Stomach (tissue), 9 donors: Measurements from ENCODE around the gene RHOT1. TPM values are rescaled to one million over a fixed set of nuclear protein-coding genes. Genes with fewer than 3 reads are reported as not detected.

Source experiments
- DNase-seq, 2 donors: peaks; one replicate each; pipeline versions ENCODE4 v3.0.0 to v3.0.0-alpha.2; 2013 to 2019
- H3K27ac ChIP-seq, 5 donors: fragments of 200-600 bp in 4 of 5; sonication (generic) in 4 of 5; one replicate each; pipeline ENCODE4 v1.5.1; 2013 to 2019; ENCODE audit warnings: mild to moderate bottlenecking in 1 of 5, moderate library complexity in 1 of 5
- H3K27me3 ChIP-seq, 3 donors: fragments of 200-600 bp; sonication (generic); one replicate each; pipeline ENCODE4 v1.5.1; 2017 to 2019; ENCODE audit warnings: mixed run types in 1 of 3
- H3K36me3 ChIP-seq, 4 donors: fragments of 200-600 bp; sonication (generic); 1 replicate in 3 of 4; 2 replicates in 1 of 4; pipeline ENCODE4 v1.5.1; 2016 to 2019
- H3K4me1 ChIP-seq, 4 donors: fragments of 200-600 bp; sonication (generic); one replicate each; pipeline ENCODE4 v1.5.1; 2016 to 2019
- H3K4me3 ChIP-seq, 4 donors: fragments of 200-600 bp; sonication (generic) in 3 of 4; one replicate each; pipeline ENCODE4 v1.5.1; 2016 to 2019; ENCODE audit warnings: mild to moderate bottlenecking in 1 of 4
- H3K9me3 ChIP-seq, 4 donors: fragments of 200-600 bp; sonication (generic); one replicate each; pipeline ENCODE4 v1.5.1; 2016 to 2019
- EP300 ChIP-seq: sonication (generic); formaldehyde crosslinking; IDR thresholded peaks from one replicate; pipeline ENCODE4 v1.6.1; 2017; ENCODE audit warnings: antibody characterized with exemption
- POLR2A ChIP-seq, 4 donors: fragments of 450-650 bp; IDR thresholded peaks; one replicate each; pipeline ENCODE4 v1.6.1; 2016; ENCODE audit warnings: antibody characterized with exemption in 4 of 4, control low read depth in 2 of 4, mild to moderate bottlenecking in 1 of 4, moderate library complexity in 1 of 4
- POLR2AphosphoS5 ChIP-seq, 3 donors: sonication (generic); formaldehyde crosslinking; IDR thresholded peaks; one replicate each; pipeline ENCODE4 v1.6.1; 2016; ENCODE audit warnings: antibody characterized with exemption in 3 of 3
- WGBS, 5 donors: extraction: QIAGEN DNeasy Blood & Tissue Kit in 3 of 5; methylation state at CpG; one replicate each; pipeline versions ENCODE4 v1.1.5 to v1.1.7; 2013 to 2018; 5-methylcytosine and 5-hydroxymethylcytosine counted together
- intact Hi-C: fragments of 100-400 bp; cut with DNase I; formaldehyde crosslinking; loops from one replicate; pipeline ENCODE4 v1.15.1; 2023; ENCODE audit warnings: low total_unique reads
- polyA plus RNA-seq, 3 donors: library from polyadenylated mRNA; stranded (reverse); fragments of 200-250 nt; gene quantifications; one replicate each; pipeline ENCODE4 v1.2.3, GENCODE V29; 2013
- total RNA-seq, 5 donors: library from RNA; depleted of rRNA; stranded (reverse); fragments of >200 nt; gene quantifications; one replicate each; pipeline versions ENCODE4 v1.1.0 to v1.2.3, GENCODE V29; 2014 to 2016
- TF ChIP-seq, protein P1 (sequence below), 7 experiments: fragments of 450-650 bp in 4 of 7; fragments of 200-600 bp in 3 of 7; sonication (generic) in 3 of 7; IDR thresholded peaks; one replicate each; pipeline ENCODE4 v1.5.1; 2016 to 2019; ENCODE audit warnings: antibody characterized with exemption in 7 of 7, control low read depth in 2 of 7, mild to moderate bottlenecking in 1 of 7
- donor health status: healthy with polysubstance abuse.
- donor health status: Bipolar disorder and iron deficiency.
- donor health status: healthy.

RHOT1 gene
- total and polyA plus RNA-seq, 8 donors: 7.0 to 219 (median 56.7) TPM

DNA sequence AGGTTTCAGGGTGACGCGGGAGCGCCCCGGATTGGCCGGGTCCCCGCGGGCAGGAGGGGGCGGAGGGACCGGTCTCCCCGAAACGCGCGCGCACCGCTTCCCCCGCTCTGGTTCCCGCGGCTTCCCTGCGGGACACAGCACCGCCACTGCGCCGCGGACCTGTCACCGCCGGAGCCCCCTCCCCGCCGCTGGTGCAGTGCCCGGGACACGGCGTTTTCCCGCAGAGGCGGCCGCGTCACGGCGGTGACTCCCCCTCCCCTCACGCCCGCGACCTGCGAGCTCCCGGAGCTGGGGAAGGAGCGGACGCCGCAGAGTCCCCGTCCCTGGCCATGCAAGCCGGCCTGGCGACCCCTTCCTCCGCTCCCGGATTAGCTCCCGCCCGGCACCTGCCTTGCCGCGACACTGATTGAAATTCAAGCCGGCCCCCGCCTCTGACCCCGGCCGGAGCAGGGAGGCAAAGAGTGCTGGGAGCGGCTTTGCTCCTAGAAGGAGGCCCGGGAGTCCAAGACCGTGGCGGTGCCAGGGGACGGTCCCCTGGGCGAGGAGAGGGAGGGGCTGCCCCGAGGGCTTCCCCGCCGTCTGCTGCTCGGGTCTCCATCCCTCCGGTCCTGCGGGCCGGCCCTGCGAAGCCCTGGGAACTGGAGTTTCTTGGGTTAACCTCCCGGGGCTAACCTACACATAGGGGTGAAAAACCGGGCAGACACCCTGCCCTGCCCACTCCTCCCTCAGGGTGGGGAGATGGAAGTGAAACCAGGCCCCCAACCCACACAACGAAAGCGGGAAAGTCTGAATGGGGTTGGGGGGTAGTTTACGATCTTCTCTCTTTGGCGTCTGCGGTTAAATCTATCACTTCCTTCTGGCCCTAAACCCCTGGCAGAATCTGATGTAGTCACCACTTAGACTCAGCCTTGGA lies 124.3 kb downstream of the RHOT1 start:
- no peaks in the 10 kb centered on the region for H3K36me3 ChIP-seq
- H3K27ac ChIP-seq: peak overlapping the region in 1 of 5 donors; percentile 78
- TF ChIP-seq POLR2A (IDR thresholded peaks at IDR 0.05): no peak
- no peak for TF ChIP-seq POLR2AphosphoS5 (IDR thresholded peaks at IDR 0.05)
- TF ChIP-seq, protein P1, sequence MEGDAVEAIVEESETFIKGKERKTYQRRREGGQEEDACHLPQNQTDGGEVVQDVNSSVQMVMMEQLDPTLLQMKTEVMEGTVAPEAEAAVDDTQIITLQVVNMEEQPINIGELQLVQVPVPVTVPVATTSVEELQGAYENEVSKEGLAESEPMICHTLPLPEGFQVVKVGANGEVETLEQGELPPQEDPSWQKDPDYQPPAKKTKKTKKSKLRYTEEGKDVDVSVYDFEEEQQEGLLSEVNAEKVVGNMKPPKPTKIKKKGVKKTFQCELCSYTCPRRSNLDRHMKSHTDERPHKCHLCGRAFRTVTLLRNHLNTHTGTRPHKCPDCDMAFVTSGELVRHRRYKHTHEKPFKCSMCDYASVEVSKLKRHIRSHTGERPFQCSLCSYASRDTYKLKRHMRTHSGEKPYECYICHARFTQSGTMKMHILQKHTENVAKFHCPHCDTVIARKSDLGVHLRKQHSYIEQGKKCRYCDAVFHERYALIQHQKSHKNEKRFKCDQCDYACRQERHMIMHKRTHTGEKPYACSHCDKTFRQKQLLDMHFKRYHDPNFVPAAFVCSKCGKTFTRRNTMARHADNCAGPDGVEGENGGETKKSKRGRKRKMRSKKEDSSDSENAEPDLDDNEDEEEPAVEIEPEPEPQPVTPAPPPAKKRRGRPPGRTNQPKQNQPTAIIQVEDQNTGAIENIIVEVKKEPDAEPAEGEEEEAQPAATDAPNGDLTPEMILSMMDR (IDR thresholded peaks at IDR 0.05): no peak
- no peak for TF ChIP-seq EP300
- peaks cover 0 to 70% (median 41%) of the 10 kb centered on the region in 3 donors for H3K27me3 ChIP-seq
- intact Hi-C loops: no loop called here
- H3K9me3 ChIP-seq: no peaks in the 10 kb centered on the region
- H3K4me3 ChIP-seq: peak overlapping the region; percentile 61 to 85 (median 76)
- peaks cover 18 to 36% (median 32%) of the 10 kb centered on the region in 4 donors for H3K4me1 ChIP-seq
- peak in 1 of 2 donors; percentile 48 for DNase-seq
- WGBS, 5 donors: 1 to 3% (median 2%) methylated on average over 19 to 77 of the region's 78 CpGs

DNA sequence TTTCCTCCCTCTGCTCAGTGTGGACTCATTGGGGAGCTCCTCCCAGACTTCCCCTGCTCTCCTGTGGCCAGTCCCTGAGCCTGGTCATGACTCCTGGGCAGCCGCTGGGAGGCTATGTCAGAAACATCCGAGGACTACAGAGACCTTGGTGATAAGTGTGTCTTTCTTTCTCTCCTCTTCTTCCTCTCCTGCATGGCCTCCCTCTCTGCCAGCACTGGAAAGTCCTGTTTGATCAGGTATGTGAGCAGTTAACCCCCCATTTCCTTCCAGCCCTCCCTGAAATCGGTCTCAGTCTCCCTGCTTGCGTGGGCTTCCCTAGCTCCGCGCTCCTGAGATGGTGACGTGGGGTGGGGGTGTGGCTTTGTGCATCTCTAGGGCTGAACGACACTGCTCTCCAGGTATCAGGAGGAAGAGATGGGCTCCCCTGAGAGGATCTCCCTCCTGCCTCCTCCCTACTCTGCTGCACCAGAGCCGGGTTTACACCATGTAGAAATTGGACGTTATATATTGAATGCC lies 125.4 kb downstream of the RHOT1 start:
- 13 to 23% (median 19%) methylated on average over 10 of the region's 10 CpGs for WGBS, 5 donors
- DNase-seq: no peak
- TF ChIP-seq POLR2A (IDR thresholded peaks at IDR 0.05) (no peak), POLR2AphosphoS5 (IDR thresholded peaks at IDR 0.05) (no peak), EP300 (no peak)
- TF ChIP-seq, protein P1 (IDR thresholded peaks at IDR 0.05): no peak
- H3K4me1 ChIP-seq: peaks cover 18 to 31% (median 30%) of the 10 kb centered on the region in 4 donors
- H3K36me3 ChIP-seq: no peaks in the 10 kb centered on the region
- no peaks in the 10 kb centered on the region for H3K9me3 ChIP-seq
- no peak overlapping the region for H3K27ac ChIP-seq
- H3K4me3 ChIP-seq: no peak overlapping the region
- intact Hi-C loops: no loop called here
- H3K27me3 ChIP-seq: peaks cover 0 to 80% (median 45%) of the 10 kb centered on the region in 3 donors

DNA sequence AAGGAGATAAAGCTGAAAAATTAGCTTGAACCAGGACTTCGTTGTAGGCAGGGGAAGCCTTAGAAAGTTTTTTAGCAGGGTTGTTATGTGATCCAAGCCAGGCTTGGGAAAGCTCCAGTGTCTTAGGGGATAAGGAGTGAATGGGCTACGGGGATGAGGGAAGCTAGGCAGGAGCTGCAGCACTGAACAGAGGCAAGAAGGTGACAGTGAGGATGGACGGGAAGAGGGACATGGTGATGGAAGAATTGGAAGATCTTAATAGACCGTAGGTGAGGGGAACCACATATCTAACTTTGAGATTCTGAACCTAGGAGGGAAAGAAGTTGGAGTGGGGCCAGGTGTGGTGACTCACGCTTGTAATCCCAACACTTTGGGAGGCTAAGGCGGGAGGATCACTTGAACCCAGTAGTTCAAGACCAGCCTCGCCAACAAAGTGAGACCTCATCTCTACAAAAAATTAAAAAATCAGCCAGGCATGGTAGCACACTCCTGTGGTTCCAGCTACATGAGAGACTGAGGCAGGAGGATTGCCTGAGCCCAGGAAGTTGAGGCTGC lies 126.5 kb downstream of the RHOT1 start:
- H3K27me3 ChIP-seq: peaks cover 0 to 81% (median 45%) of the 10 kb centered on the region in 3 donors
- peaks cover 18 to 31% (median 30%) of the 10 kb centered on the region in 4 donors for H3K4me1 ChIP-seq
- no peak for DNase-seq
- no peak overlapping the region for H3K4me3 ChIP-seq
- no peak overlapping the region for H3K27ac ChIP-seq
- TF ChIP-seq EP300: no peak
- 73 to 81% (median 78%) methylated on average over 7 of the region's 7 CpGs for WGBS, 5 donors
- intact Hi-C loops: no loop called here
- H3K9me3 ChIP-seq: no peaks in the 10 kb centered on the region
- H3K36me3 ChIP-seq: no peaks in the 10 kb centered on the region

DNA sequence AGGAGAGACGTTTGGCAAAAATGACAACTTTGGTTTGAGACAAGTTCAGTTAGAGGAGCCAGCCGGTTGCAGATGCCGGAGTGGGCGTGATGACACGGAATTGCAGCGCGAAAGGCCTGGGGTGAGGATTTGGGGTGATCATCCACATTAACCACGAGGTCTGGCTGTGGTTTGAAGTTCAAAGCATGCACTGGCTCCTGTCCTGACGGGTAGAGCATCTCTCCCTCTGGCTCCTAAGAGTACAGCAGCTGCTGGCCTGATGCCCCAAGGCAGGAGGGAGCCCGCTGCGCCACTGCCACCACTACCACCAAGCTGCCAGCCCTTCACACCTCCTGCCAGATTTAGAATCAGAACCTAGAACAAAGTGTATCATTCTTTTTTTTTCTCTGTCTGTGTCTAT lies 127.1 kb downstream of the RHOT1 start:
- H3K27ac ChIP-seq: no peak overlapping the region
- intact Hi-C loops: no loop called here
- TF ChIP-seq EP300: no peak
- no peak for TF ChIP-seq POLR2A (IDR thresholded peaks at IDR 0.05)
- TF ChIP-seq, protein P1 (IDR thresholded peaks at IDR 0.05): no peak
- TF ChIP-seq POLR2AphosphoS5 (IDR thresholded peaks at IDR 0.05): no peak
- no peaks in the 10 kb centered on the region for H3K36me3 ChIP-seq
- H3K4me3 ChIP-seq: no peak overlapping the region
- peaks cover 18 to 31% (median 30%) of the 10 kb centered on the region in 4 donors for H3K4me1 ChIP-seq
- 63 to 74% (median 71%) methylated on average over 11 of the region's 11 CpGs for WGBS, 5 donors
- H3K9me3 ChIP-seq: no peaks in the 10 kb centered on the region
- H3K27me3 ChIP-seq: peaks cover 0 to 81% (median 45%) of the 10 kb centered on the region in 3 donors
- no peak for DNase-seq
